ENCODE measurements around the gene ARHGAP22. TPM values are rescaled to one million over a fixed set of nuclear protein-coding genes. Genes with fewer than 3 reads are reported as not detected.

The ARHGAP22 gene
- total RNA-seq, 4 donors from 2014 or later = 0.59 to 2.1 (median 1.2) TPM

GRCh38 chr10:48517911-48518811 is 86.7 kb downstream of the ARHGAP22 start:
- intact Hi-C loops (cut with DNase I) = no loop called here

GRCh38 chr10:48517482-48517881 is 87.4 kb downstream of the ARHGAP22 start:
- no peak for DNase-seq
- Histone ChIP-seq H3K27ac (no peak overlapping the region), H3K27me3 (peaks cover 0 to 27% (median 0%) of the 10 kb centered on the region in 4 donors), H3K4me1 (no peaks in the 10 kb centered on the region), H3K36me3 (no peaks in the 10 kb centered on the region), H3K4me3 (no peak overlapping the region), H3K9me3 (peaks cover 0 to 20% (median 10%) of the 10 kb centered on the region in 3 donors)
- intact Hi-C loops (cut with DNase I) = no loop called here
- TF ChIP-seq POLR2A (IDR thresholded peaks at IDR 0.05) = no peak
- TF ChIP-seq, protein P1, sequence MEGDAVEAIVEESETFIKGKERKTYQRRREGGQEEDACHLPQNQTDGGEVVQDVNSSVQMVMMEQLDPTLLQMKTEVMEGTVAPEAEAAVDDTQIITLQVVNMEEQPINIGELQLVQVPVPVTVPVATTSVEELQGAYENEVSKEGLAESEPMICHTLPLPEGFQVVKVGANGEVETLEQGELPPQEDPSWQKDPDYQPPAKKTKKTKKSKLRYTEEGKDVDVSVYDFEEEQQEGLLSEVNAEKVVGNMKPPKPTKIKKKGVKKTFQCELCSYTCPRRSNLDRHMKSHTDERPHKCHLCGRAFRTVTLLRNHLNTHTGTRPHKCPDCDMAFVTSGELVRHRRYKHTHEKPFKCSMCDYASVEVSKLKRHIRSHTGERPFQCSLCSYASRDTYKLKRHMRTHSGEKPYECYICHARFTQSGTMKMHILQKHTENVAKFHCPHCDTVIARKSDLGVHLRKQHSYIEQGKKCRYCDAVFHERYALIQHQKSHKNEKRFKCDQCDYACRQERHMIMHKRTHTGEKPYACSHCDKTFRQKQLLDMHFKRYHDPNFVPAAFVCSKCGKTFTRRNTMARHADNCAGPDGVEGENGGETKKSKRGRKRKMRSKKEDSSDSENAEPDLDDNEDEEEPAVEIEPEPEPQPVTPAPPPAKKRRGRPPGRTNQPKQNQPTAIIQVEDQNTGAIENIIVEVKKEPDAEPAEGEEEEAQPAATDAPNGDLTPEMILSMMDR (IDR thresholded peaks at IDR 0.05) = no peak
- 85 to 88% methylated on average over 4 to 8 of the region's 9 CpGs for WGBS, 2 donors

More at GRCh38 chr10:48517911-48518811, 86.7 kb downstream of the ARHGAP22 start:
- peaks cover 2 to 6% (median 3%) of the 10 kb centered on the region in 3 donors for H3K4me1 ChIP-seq
- DNase-seq = no peak
- TF ChIP-seq POLR2A (IDR thresholded peaks at IDR 0.05) = no peak
- TF ChIP-seq, protein P1 (IDR thresholded peaks at IDR 0.05) = no peak
- no peak overlapping the region for H3K4me3 ChIP-seq
- H3K27me3 ChIP-seq = peaks cover 0 to 33% (median 0%) of the 10 kb centered on the region in 4 donors
- no peaks in the 10 kb centered on the region for H3K36me3 ChIP-seq
- 72 to 89% methylated on average over 7 to 11 of the region's 13 CpGs for WGBS, 2 donors
- H3K27ac ChIP-seq = no peak overlapping the region
- peaks cover 0 to 20% (median 10%) of the 10 kb centered on the region in 3 donors for H3K9me3 ChIP-seq

DNA sequence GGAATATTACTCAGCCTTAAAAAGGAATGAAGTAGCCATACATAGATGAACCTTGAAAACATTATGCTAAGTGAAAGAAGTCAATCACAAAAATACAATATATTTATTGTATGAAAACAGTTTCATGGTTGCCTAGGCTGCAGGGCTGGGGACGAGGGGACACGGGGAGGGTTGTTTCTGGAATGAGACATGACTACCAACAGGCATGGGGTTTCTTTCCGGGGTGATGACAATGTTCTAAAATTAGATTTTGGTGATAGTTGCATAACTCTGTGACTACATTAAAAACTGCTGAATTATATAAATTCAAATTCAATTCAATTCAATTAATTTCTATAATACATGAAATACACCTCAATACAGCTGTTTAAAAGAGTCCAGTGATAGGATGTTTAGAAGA is 88.0 kb downstream of the ARHGAP22 start:
- peaks cover 0 to 20% (median 10%) of the 10 kb centered on the region in 3 donors for H3K9me3 ChIP-seq
- no peaks in the 10 kb centered on the region for H3K36me3 ChIP-seq
- intact Hi-C loops (cut with DNase I) = no loop called here
- no peak for TF ChIP-seq POLR2A (IDR thresholded peaks at IDR 0.05)
- DNase-seq = no peak
- H3K27ac ChIP-seq = no peak overlapping the region
- no peak overlapping the region for H3K4me3 ChIP-seq
- H3K4me1 ChIP-seq = no peaks in the 10 kb centered on the region
- 61 to 67% methylated on average over 3 of the region's 3 CpGs for WGBS, 2 donors
- peaks cover 0 to 21% (median 0%) of the 10 kb centered on the region in 4 donors for H3K27me3 ChIP-seq

- intact Hi-C loops (cut with DNase I) = no loop called here
- H3K4me3 ChIP-seq = no peak overlapping the region
- H3K4me1 ChIP-seq = no peaks in the 10 kb centered on the region
- peaks cover 0 to 20% (median 10%) of the 10 kb centered on the region in 3 donors for H3K9me3 ChIP-seq
- 76 to 89% methylated on average over 1 of the region's 1 CpG for WGBS, 2 donors
- no peak for TF ChIP-seq POLR2A (IDR thresholded peaks at IDR 0.05)
- TF ChIP-seq, protein P1 (IDR thresholded peaks at IDR 0.05) = no peak
- no peak for DNase-seq
- peaks cover 0 to 7% (median 0%) of the 10 kb centered on the region in 4 donors for H3K27me3 ChIP-seq
- no peaks in the 10 kb centered on the region for H3K36me3 ChIP-seq
- no peak overlapping the region for H3K27ac ChIP-seq
These were observed 90.0 kb downstream of the ARHGAP22 start for GRCh38 chr10:48514916-48515315.

- H3K4me1 ChIP-seq = no peaks in the 10 kb centered on the region
- intact Hi-C loops (cut with DNase I) = no loop called here
- WGBS, 2 donors = 71 to 100% methylated on average over 1 of the region's 1 CpG
- DNase-seq = no peak
- TF ChIP-seq POLR2A (IDR thresholded peaks at IDR 0.05) = no peak
- TF ChIP-seq, protein P1 (IDR thresholded peaks at IDR 0.05) = no peak
- H3K27me3 ChIP-seq = peaks cover 0 to 7% (median 0%) of the 10 kb centered on the region in 4 donors
- H3K4me3 ChIP-seq = no peak overlapping the region
- peaks cover 0 to 20% (median 10%) of the 10 kb centered on the region in 3 donors for H3K9me3 ChIP-seq
- H3K27ac ChIP-seq = no peak overlapping the region
- no peaks in the 10 kb centered on the region for H3K36me3 ChIP-seq
These were observed 90.6 kb downstream of the ARHGAP22 start for GRCh38 chr10:48514255-48514654.
